HG02938 (cell line): ENCODE data around the gene THSD4.

Source experiments
- ATAC-seq: cut with Tn5 transposase; IDR thresholded peaks from one replicate; pipeline ENCODE4 v1.9.1; 2021; ENCODE audit warnings: mild to moderate bottlenecking, moderate library complexity; ENCODE audit not compliant: unreplicated experiment

Gene THSD4

GRCh38 chr15:71830981-71831380 is 715.7 kb downstream of the THSD4 start:
- ATAC-seq = no peak
